OCI-LY7 (cell line): ENCODE results near the gene PBX1.

Experiments used
- CTCF ChIP-seq: fragments of 200-600 bp; sonication (generic); conservative IDR thresholded peaks from 2 replicates; pipeline ENCODE4 v1.5.1; 2014; ENCODE audit warnings: mild to moderate bottlenecking, antibody characterized with exemption, low read length, moderate library complexity, mixed read lengths
- EZH2phosphoT487 ChIP-seq: fragments of 200-600 bp; sonication (generic); IDR thresholded peaks from 2 replicates; pipeline ENCODE4 v1.6.1; 2018; ENCODE audit warnings: low read depth, borderline replicate concordance, mild to moderate bottlenecking, mixed run types, antibody characterized with exemption, low read length, moderate library complexity, mixed read lengths

DNA sequence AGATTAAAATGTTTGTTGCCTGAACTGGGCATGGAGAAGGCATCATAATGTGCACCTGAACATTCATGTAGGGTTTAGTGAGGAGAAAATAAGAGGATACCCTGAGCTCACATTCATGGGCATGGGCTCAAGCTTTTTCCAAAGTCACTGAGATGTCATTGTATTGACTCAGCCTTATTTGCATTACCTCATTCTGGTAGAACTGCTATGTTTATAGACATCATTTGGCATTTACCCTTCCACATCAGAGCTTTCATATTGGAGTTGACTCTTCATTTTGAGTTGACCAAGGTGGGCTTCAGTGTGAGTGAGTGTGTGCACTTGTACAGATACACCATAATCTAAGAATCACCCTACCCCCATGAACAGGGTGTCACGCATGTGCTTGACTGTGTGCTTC lies 143.2 kb downstream of the PBX1 start:
- no peak for TF ChIP-seq EZH2phosphoT487
- TF ChIP-seq CTCF: no peak
